ENCODE measurements around the gene GNB3. TPM values are rescaled to one million over a fixed set of nuclear protein-coding genes. Genes with fewer than 3 reads are reported as not detected.
A peak's percentile ranks its signal among the peaks of the same experiment; 100 is the strongest.

The GNB3 gene
- total and polyA plus RNA-seq, 9 of the 15 experiments (the other 6 are each of a cell fraction or from before 2014, with no cell fraction given), result 1.4 to 5.8 (median 2.0) TPM

GRCh38 chr12:6872073-6873048 lies 31.6 kb downstream of the GNB3 start (continued):
- TF ChIP-seq, protein P1, sequence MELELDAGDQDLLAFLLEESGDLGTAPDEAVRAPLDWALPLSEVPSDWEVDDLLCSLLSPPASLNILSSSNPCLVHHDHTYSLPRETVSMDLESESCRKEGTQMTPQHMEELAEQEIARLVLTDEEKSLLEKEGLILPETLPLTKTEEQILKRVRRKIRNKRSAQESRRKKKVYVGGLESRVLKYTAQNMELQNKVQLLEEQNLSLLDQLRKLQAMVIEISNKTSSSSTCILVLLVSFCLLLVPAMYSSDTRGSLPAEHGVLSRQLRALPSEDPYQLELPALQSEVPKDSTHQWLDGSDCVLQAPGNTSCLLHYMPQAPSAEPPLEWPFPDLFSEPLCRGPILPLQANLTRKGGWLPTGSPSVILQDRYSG (tag; conservative IDR thresholded peaks at IDR 0.05; ENCODE audit: low read depth), result no peak
- TF ChIP-seq, protein P2, sequence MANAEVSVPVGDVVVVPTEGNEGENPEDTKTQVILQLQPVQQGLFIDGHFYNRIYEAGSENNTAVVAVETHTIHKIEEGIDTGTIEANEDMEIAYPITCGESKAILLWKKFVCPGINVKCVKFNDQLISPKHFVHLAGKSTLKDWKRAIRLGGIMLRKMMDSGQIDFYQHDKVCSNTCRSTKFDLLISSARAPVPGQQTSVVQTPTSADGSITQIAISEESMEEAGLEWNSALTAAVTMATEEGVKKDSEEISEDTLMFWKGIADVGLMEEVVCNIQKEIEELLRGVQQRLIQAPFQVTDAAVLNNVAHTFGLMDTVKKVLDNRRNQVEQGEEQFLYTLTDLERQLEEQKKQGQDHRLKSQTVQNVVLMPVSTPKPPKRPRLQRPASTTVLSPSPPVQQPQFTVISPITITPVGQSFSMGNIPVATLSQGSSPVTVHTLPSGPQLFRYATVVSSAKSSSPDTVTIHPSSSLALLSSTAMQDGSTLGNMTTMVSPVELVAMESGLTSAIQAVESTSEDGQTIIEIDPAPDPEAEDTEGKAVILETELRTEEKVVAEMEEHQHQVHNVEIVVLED (CRISPR knock-in tag; IDR thresholded peaks at IDR 0.05), result peak; percentile 47; the same call in 1 of the 2 replicates
- no peak for TF ChIP-seq NR2C2 (CRISPR knock-in tag; IDR thresholded peaks at IDR 0.05)
- TF ChIP-seq NR2C2 (tag; IDR thresholded peaks at IDR 0.05), result 0 out of 2 replicates have a peak, but pooled peaks have one; percentile 7
- no peak for TF ChIP-seq ZEB2 (IDR thresholded peaks at IDR 0.05)
- no peak for TF ChIP-seq RFX5 (IDR thresholded peaks at IDR 0.05; ENCODE audit: low read depth, low read length)
- TF ChIP-seq, protein P3, sequence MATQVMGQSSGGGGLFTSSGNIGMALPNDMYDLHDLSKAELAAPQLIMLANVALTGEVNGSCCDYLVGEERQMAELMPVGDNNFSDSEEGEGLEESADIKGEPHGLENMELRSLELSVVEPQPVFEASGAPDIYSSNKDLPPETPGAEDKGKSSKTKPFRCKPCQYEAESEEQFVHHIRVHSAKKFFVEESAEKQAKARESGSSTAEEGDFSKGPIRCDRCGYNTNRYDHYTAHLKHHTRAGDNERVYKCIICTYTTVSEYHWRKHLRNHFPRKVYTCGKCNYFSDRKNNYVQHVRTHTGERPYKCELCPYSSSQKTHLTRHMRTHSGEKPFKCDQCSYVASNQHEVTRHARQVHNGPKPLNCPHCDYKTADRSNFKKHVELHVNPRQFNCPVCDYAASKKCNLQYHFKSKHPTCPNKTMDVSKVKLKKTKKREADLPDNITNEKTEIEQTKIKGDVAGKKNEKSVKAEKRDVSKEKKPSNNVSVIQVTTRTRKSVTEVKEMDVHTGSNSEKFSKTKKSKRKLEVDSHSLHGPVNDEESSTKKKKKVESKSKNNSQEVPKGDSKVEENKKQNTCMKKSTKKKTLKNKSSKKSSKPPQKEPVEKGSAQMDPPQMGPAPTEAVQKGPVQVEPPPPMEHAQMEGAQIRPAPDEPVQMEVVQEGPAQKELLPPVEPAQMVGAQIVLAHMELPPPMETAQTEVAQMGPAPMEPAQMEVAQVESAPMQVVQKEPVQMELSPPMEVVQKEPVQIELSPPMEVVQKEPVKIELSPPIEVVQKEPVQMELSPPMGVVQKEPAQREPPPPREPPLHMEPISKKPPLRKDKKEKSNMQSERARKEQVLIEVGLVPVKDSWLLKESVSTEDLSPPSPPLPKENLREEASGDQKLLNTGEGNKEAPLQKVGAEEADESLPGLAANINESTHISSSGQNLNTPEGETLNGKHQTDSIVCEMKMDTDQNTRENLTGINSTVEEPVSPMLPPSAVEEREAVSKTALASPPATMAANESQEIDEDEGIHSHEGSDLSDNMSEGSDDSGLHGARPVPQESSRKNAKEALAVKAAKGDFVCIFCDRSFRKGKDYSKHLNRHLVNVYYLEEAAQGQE (IDR thresholded peaks at IDR 0.05; ENCODE audit: borderline replicate concordance), result peak; percentile 39
- TF ChIP-seq, protein P3 (CRISPR knock-in tag; IDR thresholded peaks at IDR 0.05; ENCODE audit: low read depth), result no peak
- TF ChIP-seq SETDB1 (IDR thresholded peaks at IDR 0.05; ENCODE audit: low read length), result no peak
- TF ChIP-seq PHB (CRISPR knock-in tag; IDR thresholded peaks at IDR 0.05), result no peak
- TF ChIP-seq GABPB1 (CRISPR knock-in tag; IDR thresholded peaks at IDR 0.05), result peak; percentile 41; the same call in 1 of the 2 replicates
- peak; percentile 36 for TF ChIP-seq SNRNP70 (optimal IDR thresholded peaks at IDR 0.05; ENCODE audit: low read depth, low read length)
- TF ChIP-seq FIP1L1 (IDR thresholded peaks at IDR 0.05; ENCODE audit: low read depth, low read length, poor library complexity, severe bottlenecking), result peak; percentile 85
- TF ChIP-seq MECOM (CRISPR knock-in tag; IDR thresholded peaks at IDR 0.05), result no peak
- TF ChIP-seq ATF1 (CRISPR knock-in tag; IDR thresholded peaks at IDR 0.05), result no peak
- peak; percentile 34; the same call in 1 of the 2 replicates for TF ChIP-seq ATF1 (tag; IDR thresholded peaks at IDR 0.05)
- TF ChIP-seq BHLHE40 (IDR thresholded peaks at IDR 0.05; ENCODE audit: low read length), result peak; percentile 51; the same call in 1 of the 2 replicates

All from K562 (cell line).